H9 (cell line): ENCODE results near the gene C1S. TPM values are rescaled to one million over a fixed set of nuclear protein-coding genes. Genes with fewer than 3 reads are reported as not detected.
A peak's percentile ranks its signal among the peaks of the same experiment; 100 is the strongest.

ENCODE experiments used
- DNase-seq: peaks from one replicate; pipeline ENCODE4 v3.0.0-alpha.2; 2017
- H2AFZ ChIP-seq: one replicate; pipeline ENCODE4 v1.6.1; 2013; ENCODE audit warnings: mild to moderate bottlenecking, low read length, control low read depth, moderate library complexity
- H2AK5ac ChIP-seq: 2 replicates; pipeline ENCODE4 v1.6.1; 2013; ENCODE audit warnings: low read length, control low read depth, mixed read lengths; ENCODE audit not compliant: insufficient read length
- H2BK120ac ChIP-seq: one replicate; pipeline ENCODE4 v1.6.1; 2013; ENCODE audit warnings: low read depth, mild to moderate bottlenecking, low read length, control low read depth, inconsistent platforms; ENCODE audit not compliant: poor library complexity, severe bottlenecking
- H2BK12ac ChIP-seq: 2 replicates; pipeline ENCODE4 v1.6.1; 2013; ENCODE audit warnings: low read length, control low read depth, mixed read lengths, low read depth; ENCODE audit not compliant: insufficient read length
- H2BK15ac ChIP-seq: 2 replicates; pipeline ENCODE4 v1.6.1; 2013; ENCODE audit warnings: low read depth, low read length, control low read depth
- H2BK20ac ChIP-seq: one replicate; pipeline ENCODE4 v1.6.1; 2013; ENCODE audit warnings: low read depth, mild to moderate bottlenecking, low read length, control low read depth, inconsistent platforms; ENCODE audit not compliant: poor library complexity, severe bottlenecking
- H2BK5ac ChIP-seq: 2 replicates; pipeline ENCODE4 v1.6.1; 2013; ENCODE audit warnings: low read length, control low read depth, mixed read lengths; ENCODE audit not compliant: insufficient read length
- H3K14ac ChIP-seq: 2 replicates; pipeline ENCODE4 v1.6.1; 2013; ENCODE audit warnings: low read length, control low read depth; ENCODE audit not compliant: insufficient read depth
- H3K18ac ChIP-seq: 2 replicates; pipeline ENCODE4 v1.6.1; 2013; ENCODE audit warnings: low read depth, mild to moderate bottlenecking, mixed read lengths, low read length, control low read depth; ENCODE audit not compliant: insufficient read length
- H3K23ac ChIP-seq: 2 replicates; pipeline ENCODE4 v1.6.1; 2013; ENCODE audit warnings: low read length, control low read depth, mixed read lengths, low read depth; ENCODE audit not compliant: insufficient read length
- H3K23me2 ChIP-seq: 2 replicates; pipeline ENCODE4 v1.6.1; 2013; ENCODE audit warnings: low read depth, mild to moderate bottlenecking, mixed read lengths, low read length, control low read depth; ENCODE audit not compliant: insufficient read length, poor library complexity, severe bottlenecking
- H3K27ac ChIP-seq: 2 replicates; pipeline ENCODE4 v1.5.1; 2013; ENCODE audit warnings: low read length, control low read depth, mixed read lengths, low read depth; ENCODE audit not compliant: insufficient read length
- H3K27me3 ChIP-seq: 2 replicates; pipeline ENCODE4 v1.6.1; 2013; ENCODE audit warnings: low read length, control low read depth, inconsistent platforms; ENCODE audit not compliant: insufficient read depth
- H3K4ac ChIP-seq: 2 replicates; pipeline ENCODE4 v1.6.1; 2013; ENCODE audit warnings: low read depth, mild to moderate bottlenecking, control low read depth, inconsistent platforms, low read length, moderate library complexity
- H3K4me1 ChIP-seq: 2 replicates; pipeline ENCODE4 v1.6.1; 2013; ENCODE audit warnings: low read length, control low read depth, inconsistent platforms; ENCODE audit not compliant: insufficient read depth
- H3K4me2 ChIP-seq: 2 replicates; pipeline ENCODE4 v1.6.1; 2013; ENCODE audit warnings: low read length, control low read depth, mixed read lengths; ENCODE audit not compliant: insufficient read length, insufficient read depth
- H3K56ac ChIP-seq: 2 replicates; pipeline ENCODE4 v1.6.1; 2013; ENCODE audit warnings: low read depth, mild to moderate bottlenecking, mixed read lengths, low read length, control low read depth; ENCODE audit not compliant: insufficient read length
- H3K79me1 ChIP-seq: 2 replicates; pipeline ENCODE4 v1.6.1; 2013; ENCODE audit warnings: low read depth, mild to moderate bottlenecking, moderate library complexity, low read length, control low read depth, inconsistent platforms; ENCODE audit not compliant: insufficient read depth, poor library complexity, severe bottlenecking
- H3K79me2 ChIP-seq: 2 replicates; pipeline ENCODE4 v1.6.1; 2013; ENCODE audit warnings: low read length, control low read depth, inconsistent platforms; ENCODE audit not compliant: insufficient read depth
- H3K9ac ChIP-seq: 2 replicates; pipeline ENCODE4 v1.6.1; 2013; ENCODE audit warnings: low read length, control low read depth, mixed read lengths; ENCODE audit not compliant: insufficient read length; ENCODE audit errors: extremely low read depth
- H3K9me3 ChIP-seq: one replicate; pipeline ENCODE4 v1.6.1; 2013; ENCODE audit warnings: low read depth, low read length, inconsistent platforms; ENCODE audit not compliant: control insufficient read depth
- H3T11ph ChIP-seq: one replicate; pipeline ENCODE4 v1.6.1; 2013; ENCODE audit warnings: mild to moderate bottlenecking, low read length, control low read depth, inconsistent platforms
- H4K20me1 ChIP-seq: one replicate; pipeline ENCODE4 v1.6.1; 2013; ENCODE audit not compliant: control insufficient read depth, insufficient read length, insufficient read depth
- H4K5ac ChIP-seq: 2 replicates; pipeline ENCODE4 v1.6.1; 2013; ENCODE audit warnings: low read depth, mild to moderate bottlenecking, mixed read lengths, low read length, control low read depth; ENCODE audit not compliant: insufficient read length
- H4K8ac ChIP-seq: replicated peaks from 2 replicates; pipeline ENCODE4 v1.6.1; 2013; ENCODE audit warnings: low read length, control low read depth, mixed read lengths, low read depth; ENCODE audit not compliant: insufficient read length
- H4K91ac ChIP-seq: 2 replicates; pipeline ENCODE4 v1.6.1; 2013; ENCODE audit warnings: low read depth, mild to moderate bottlenecking, moderate library complexity, mixed read lengths, low read length, control low read depth; ENCODE audit not compliant: insufficient read length
- H3K27ac Mint-ChIP-seq, 3 experiments: 2 replicates in 2 of 3; 3 replicates in 1 of 3; pipeline ENCODE4 v1.8.0; 2020 to 2021; ENCODE audit warnings: mixed read lengths in 3 of 3, mild to moderate bottlenecking in 1 of 3, moderate library complexity in 1 of 3
- H3K27me3 Mint-ChIP-seq: 2 replicates; pipeline ENCODE4 v1.8.0; 2021; ENCODE audit warnings: low read depth, mild to moderate bottlenecking, moderate library complexity, mixed read lengths
- H3K36me3 Mint-ChIP-seq, 3 experiments: 2 replicates in 2 of 3; 3 replicates in 1 of 3; pipeline ENCODE4 v1.8.0; 2020 to 2021; ENCODE audit warnings: low read depth in 3 of 3, mixed read lengths in 3 of 3; ENCODE audit not compliant: insufficient read depth in 1 of 3
- H3K4me1 Mint-ChIP-seq, 2 experiments: 2 replicates each; pipeline ENCODE4 v1.8.0; 2020; ENCODE audit warnings: mixed read lengths in 2 of 2
- H3K4me3 Mint-ChIP-seq, 2 experiments: 2 replicates in 1 of 2; 3 replicates in 1 of 2; pipeline ENCODE4 v1.8.0; 2020 to 2021; ENCODE audit warnings: mild to moderate bottlenecking in 2 of 2, mixed read lengths in 2 of 2, moderate library complexity in 1 of 2
- H3K9me3 Mint-ChIP-seq, 2 experiments: 2 replicates in 1 of 2; 3 replicates in 1 of 2; pipeline ENCODE4 v1.8.0; 2020; ENCODE audit warnings: mild to moderate bottlenecking in 2 of 2, mixed read lengths in 2 of 2, moderate library complexity in 1 of 2
- CTCF ChIP-seq: fragments of 200-600 bp; sonication (generic); conservative IDR thresholded peaks from 3 replicates; pipeline ENCODE4 v1.8.0; 2021; ENCODE audit warnings: antibody characterized with exemption, mild to moderate bottlenecking
- WGBS: extraction: QIAGEN DNeasy Blood & Tissue Kit; methylation state at CpG from one replicate; pipeline ENCODE4 v1.1.7; 2013; ENCODE audit warnings: missing lambda C conversion rate, low lambda C conversion rate, mixed read lengths; ENCODE audit not compliant: insufficient read length; ENCODE audit errors: extremely low coverage; 5-methylcytosine and 5-hydroxymethylcytosine counted together
- total RNA-seq: library from RNA; stranded (reverse); gene quantifications from 2 replicates; pipeline ENCODE4 v1.2.1, GENCODE V29; 2021

C1S gene
- total RNA-seq, 1 experiment from 2014 or later = 4.2 TPM

DNA sequence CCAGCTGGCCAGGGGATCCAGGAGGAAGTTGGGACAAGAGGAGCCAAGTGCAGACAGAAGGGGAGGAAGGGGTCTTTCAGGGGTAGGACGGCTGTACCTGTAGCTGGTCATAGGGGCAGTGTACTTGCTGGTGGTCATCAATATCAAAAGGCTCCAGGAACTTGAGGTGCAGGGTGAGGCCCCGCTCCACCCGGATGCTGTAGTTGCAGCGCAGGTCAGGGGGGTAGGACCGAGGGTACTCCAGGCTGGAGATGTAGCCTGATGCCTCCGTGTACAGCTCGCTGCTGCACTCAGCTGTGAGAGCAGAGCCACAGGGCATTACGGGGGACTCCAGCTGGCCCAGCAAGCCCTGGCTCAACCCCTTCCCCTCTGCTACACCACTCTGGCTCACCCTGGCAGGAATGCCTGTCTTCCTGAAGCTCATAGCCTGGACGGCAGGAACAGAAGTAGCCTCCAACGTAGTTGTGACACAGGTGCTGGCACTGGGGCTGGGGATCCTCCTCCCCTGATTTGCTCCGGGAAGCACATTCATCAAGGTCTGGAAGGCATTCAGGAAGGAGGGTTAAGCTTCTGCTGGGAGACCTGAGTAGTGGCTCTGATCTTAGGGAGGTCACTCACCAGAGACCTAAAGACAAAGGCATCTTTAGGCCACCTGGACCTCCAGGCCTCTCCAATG, 28.8 kb downstream of the C1S start:
- peaks cover 5 to 6% (median 5%) of the 10 kb centered on the region in 3 experiments; a peak in 3 of 7 replicates for H3K36me3 Mint-ChIP-seq
- Histone ChIP-seq H4K20me1 (no peaks in the 10 kb centered on the region), H2BK120ac (no peak overlapping the region), H2BK12ac (no peak overlapping the region), H2BK5ac (no peak overlapping the region), H2AFZ (no peak overlapping the region), H3K23ac (no peak overlapping the region), H2AK5ac (no peak overlapping the region), H4K8ac (no peak overlapping the region), H3K23me2 (peaks cover 4% of the 10 kb centered on the region), H3K4ac (no peak overlapping the region), H3K4me2 (no peak overlapping the region), H3T11ph (no peak overlapping the region), H3K27me3 (no peaks in the 10 kb centered on the region; the same call in 1 of the 2 replicates), H3K18ac (no peak overlapping the region), H2BK15ac (no peak overlapping the region), H2BK20ac (no peak overlapping the region), H3K27ac (no peak overlapping the region), H3K79me1 (no peaks in the 10 kb centered on the region), H4K91ac (no peak overlapping the region), H3K56ac (no peak overlapping the region), H3K79me2 (no peaks in the 10 kb centered on the region), H4K5ac (no peak overlapping the region), H3K4me1 (peaks cover 14% of the 10 kb centered on the region; the same call in 1 of the 2 replicates), H3K14ac (no peak overlapping the region; the same call in 1 of the 2 replicates), H3K9ac (no peak overlapping the region), H3K9me3 (no peaks in the 10 kb centered on the region)
- peak overlapping the region in 2 of 3 experiments; percentile 45 to 74; a peak in 2 of 7 replicates for H3K27ac Mint-ChIP-seq
- no peaks in the 10 kb centered on the region for H3K9me3 Mint-ChIP-seq
- WGBS = no CpG with 5 or more reads among the region's 11 CpGs
- H3K4me3 Mint-ChIP-seq = no peak overlapping the region
- peaks cover 10% of the 10 kb centered on the region for H3K27me3 Mint-ChIP-seq
- no peak for DNase-seq
- no peak for TF ChIP-seq CTCF
- H3K4me1 Mint-ChIP-seq = peaks cover 24 to 25% of the 10 kb centered on the region in 2 experiments
